ENCODE data around the gene TOMT. TPM values are rescaled to one million over a fixed set of nuclear protein-coding genes. Genes with fewer than 3 reads are reported as not detected.

TOMT gene
- polyA plus RNA-seq, 1 donor from 2014 or later: 0.76 TPM

DNA sequence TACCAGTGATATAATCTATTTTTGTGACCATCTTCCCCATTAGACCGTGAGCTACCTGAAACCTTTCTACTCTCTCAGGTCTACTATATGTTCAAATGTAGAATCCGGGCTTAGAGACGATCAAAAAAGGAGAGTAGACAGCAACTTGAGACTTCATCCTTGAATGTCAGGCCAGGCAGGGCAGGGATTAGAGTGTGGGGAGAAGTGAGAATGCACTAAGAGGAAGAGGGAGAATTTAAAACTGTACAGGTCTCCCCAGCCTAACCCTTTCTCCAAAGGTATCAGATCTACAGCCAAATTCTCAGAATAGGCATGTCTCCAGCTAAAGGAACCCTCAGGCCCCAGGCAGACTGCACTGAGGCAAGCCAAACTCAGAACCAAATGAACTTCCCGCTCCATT lies 3.6 kb upstream of the TOMT start:
- no peak for TF ChIP-seq TAF1 (IDR thresholded peaks at IDR 0.05; ENCODE audit: low read depth)
- TF ChIP-seq POLR2AphosphoS5 (IDR thresholded peaks at IDR 0.05): no peak
- TF ChIP-seq EP300 (conservative IDR thresholded peaks at IDR 0.05; ENCODE audit: poor library complexity, severe bottlenecking): no peak
- TF ChIP-seq, protein P1, sequence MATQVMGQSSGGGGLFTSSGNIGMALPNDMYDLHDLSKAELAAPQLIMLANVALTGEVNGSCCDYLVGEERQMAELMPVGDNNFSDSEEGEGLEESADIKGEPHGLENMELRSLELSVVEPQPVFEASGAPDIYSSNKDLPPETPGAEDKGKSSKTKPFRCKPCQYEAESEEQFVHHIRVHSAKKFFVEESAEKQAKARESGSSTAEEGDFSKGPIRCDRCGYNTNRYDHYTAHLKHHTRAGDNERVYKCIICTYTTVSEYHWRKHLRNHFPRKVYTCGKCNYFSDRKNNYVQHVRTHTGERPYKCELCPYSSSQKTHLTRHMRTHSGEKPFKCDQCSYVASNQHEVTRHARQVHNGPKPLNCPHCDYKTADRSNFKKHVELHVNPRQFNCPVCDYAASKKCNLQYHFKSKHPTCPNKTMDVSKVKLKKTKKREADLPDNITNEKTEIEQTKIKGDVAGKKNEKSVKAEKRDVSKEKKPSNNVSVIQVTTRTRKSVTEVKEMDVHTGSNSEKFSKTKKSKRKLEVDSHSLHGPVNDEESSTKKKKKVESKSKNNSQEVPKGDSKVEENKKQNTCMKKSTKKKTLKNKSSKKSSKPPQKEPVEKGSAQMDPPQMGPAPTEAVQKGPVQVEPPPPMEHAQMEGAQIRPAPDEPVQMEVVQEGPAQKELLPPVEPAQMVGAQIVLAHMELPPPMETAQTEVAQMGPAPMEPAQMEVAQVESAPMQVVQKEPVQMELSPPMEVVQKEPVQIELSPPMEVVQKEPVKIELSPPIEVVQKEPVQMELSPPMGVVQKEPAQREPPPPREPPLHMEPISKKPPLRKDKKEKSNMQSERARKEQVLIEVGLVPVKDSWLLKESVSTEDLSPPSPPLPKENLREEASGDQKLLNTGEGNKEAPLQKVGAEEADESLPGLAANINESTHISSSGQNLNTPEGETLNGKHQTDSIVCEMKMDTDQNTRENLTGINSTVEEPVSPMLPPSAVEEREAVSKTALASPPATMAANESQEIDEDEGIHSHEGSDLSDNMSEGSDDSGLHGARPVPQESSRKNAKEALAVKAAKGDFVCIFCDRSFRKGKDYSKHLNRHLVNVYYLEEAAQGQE (IDR thresholded peaks at IDR 0.05; ENCODE audit: borderline replicate concordance): no peak
- no peak for TF ChIP-seq SMC3 (conservative IDR thresholded peaks at IDR 0.05; ENCODE audit: poor library complexity)
- no peak for TF ChIP-seq MXI1 (conservative IDR thresholded peaks at IDR 0.05; ENCODE audit: poor library complexity, severe bottlenecking)
- no peak for TF ChIP-seq RAD21 (conservative IDR thresholded peaks at IDR 0.05)
- TF ChIP-seq, protein P2, sequence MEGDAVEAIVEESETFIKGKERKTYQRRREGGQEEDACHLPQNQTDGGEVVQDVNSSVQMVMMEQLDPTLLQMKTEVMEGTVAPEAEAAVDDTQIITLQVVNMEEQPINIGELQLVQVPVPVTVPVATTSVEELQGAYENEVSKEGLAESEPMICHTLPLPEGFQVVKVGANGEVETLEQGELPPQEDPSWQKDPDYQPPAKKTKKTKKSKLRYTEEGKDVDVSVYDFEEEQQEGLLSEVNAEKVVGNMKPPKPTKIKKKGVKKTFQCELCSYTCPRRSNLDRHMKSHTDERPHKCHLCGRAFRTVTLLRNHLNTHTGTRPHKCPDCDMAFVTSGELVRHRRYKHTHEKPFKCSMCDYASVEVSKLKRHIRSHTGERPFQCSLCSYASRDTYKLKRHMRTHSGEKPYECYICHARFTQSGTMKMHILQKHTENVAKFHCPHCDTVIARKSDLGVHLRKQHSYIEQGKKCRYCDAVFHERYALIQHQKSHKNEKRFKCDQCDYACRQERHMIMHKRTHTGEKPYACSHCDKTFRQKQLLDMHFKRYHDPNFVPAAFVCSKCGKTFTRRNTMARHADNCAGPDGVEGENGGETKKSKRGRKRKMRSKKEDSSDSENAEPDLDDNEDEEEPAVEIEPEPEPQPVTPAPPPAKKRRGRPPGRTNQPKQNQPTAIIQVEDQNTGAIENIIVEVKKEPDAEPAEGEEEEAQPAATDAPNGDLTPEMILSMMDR (IDR thresholded peaks at IDR 0.05; ENCODE audit: poor library complexity, severe bottlenecking): no peak
- TF ChIP-seq EZH2 (IDR thresholded peaks at IDR 0.05; ENCODE audit: borderline replicate concordance, insufficient read depth, low read length, poor library complexity, severe bottlenecking): no peak
- Histone ChIP-seq H3K4me2 (ENCODE audit: low read length) (peak overlapping the region; percentile 71), H3K9me3 (ENCODE audit: low read length) (no peaks in the 10 kb centered on the region), H3K79me2 (replicated peaks; ENCODE audit: insufficient read depth, low read length) (peaks cover 20% of the 10 kb centered on the region), H4K20me1 (ENCODE audit: insufficient read depth) (no peaks in the 10 kb centered on the region), H3K4me3 (ENCODE audit: low read length) (peak overlapping the region; percentile 73), H3K27me3 (ENCODE audit: insufficient read depth, low read depth, low read length) (no peaks in the 10 kb centered on the region), H3K36me3 (ENCODE audit: insufficient read depth, low read length) (no peaks in the 10 kb centered on the region), H3F3A (ENCODE audit: insufficient read depth, low read length, poor library complexity, severe bottlenecking) (no peaks in the 10 kb centered on the region), H3K9ac (ENCODE audit: low read length) (peak overlapping the region; percentile 90), H3K9me2 (ENCODE audit: insufficient read depth, low read length) (no peaks in the 10 kb centered on the region), H2AFZ (ENCODE audit: low read depth, low read length) (no peak overlapping the region), H3K27ac (ENCODE audit: low read length) (peak overlapping the region; percentile 84)

DNA sequence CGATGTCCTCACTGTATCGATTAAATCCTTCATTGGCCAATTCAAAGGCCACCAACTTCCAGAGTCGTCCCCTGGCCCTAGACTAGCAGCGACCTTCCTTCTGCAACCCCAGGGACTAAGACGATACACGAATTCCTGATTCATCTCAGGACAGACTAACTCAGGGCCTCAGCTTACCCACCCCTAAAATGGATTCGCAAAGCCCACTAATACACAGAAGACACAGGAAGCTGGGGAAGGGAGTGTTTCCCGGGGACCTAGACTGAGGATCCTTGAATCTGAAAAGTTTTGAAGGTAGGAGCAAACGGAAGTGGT lies 3.1 kb upstream of the TOMT start:
- TF ChIP-seq, protein P2 (IDR thresholded peaks at IDR 0.05; ENCODE audit: poor library complexity, severe bottlenecking): no peak
- TF ChIP-seq RAD21 (conservative IDR thresholded peaks at IDR 0.05) (no peak), TAF1 (IDR thresholded peaks at IDR 0.05; ENCODE audit: low read depth) (no peak), SMC3 (conservative IDR thresholded peaks at IDR 0.05; ENCODE audit: poor library complexity) (no peak)
- Histone ChIP-seq H3K9me2 (ENCODE audit: insufficient read depth, low read length) (no peaks in the 10 kb centered on the region), H2AFZ (ENCODE audit: low read depth, low read length) (peak overlapping the region; percentile 53), H3K4me2 (ENCODE audit: low read length) (peak overlapping the region; percentile 71), H3K27ac (ENCODE audit: low read length) (peak overlapping the region; percentile 84), H3K36me3 (ENCODE audit: insufficient read depth, low read length) (no peaks in the 10 kb centered on the region), H3K9me3 (ENCODE audit: low read length) (no peaks in the 10 kb centered on the region), H3K9ac (ENCODE audit: low read length) (peak overlapping the region; percentile 90), H3F3A (ENCODE audit: insufficient read depth, low read length, poor library complexity, severe bottlenecking) (no peaks in the 10 kb centered on the region), H3K4me3 (ENCODE audit: low read length) (peak overlapping the region; percentile 73), H3K79me2 (replicated peaks; ENCODE audit: insufficient read depth, low read length) (peaks cover 20% of the 10 kb centered on the region), H4K20me1 (ENCODE audit: insufficient read depth) (no peaks in the 10 kb centered on the region), H3K27me3 (ENCODE audit: insufficient read depth, low read depth, low read length) (no peaks in the 10 kb centered on the region)

Data from neural cell (in vitro differentiated cells).